ENCODE results near the gene CCDC184.

The CCDC184 gene

DNA sequence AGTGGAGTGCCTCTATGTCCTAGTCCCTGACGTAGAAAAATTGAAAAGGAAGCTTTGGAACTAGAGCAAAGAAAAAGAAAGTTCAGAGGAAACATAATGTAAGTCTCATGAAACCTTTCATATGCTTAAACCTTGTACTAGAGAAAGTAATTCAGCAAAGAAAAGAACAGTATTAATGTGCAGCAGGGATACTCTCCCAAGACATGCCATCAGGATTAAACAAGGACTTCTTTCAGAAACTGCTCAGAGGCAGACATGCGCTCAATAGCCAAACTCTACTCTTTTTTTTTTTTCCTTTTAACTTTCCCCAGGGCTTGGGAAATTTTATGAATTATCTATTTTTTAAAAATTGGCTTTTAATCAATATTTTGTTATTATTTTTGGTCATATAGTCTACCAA, 19.0 kb upstream of the CCDC184 start:
- no peak overlapping the region for H3K4me3 ChIP-seq (ENCODE audit: low read depth, low read length)
- no peak for TF ChIP-seq CTCF (IDR thresholded peaks at IDR 0.05; ENCODE audit: borderline replicate concordance, insufficient read depth, low read depth, low read length)

- peak; percentile 79 for TF ChIP-seq CTCF (IDR thresholded peaks at IDR 0.05; ENCODE audit: borderline replicate concordance, insufficient read depth, low read depth, low read length)
- H3K4me3 ChIP-seq (ENCODE audit: low read depth, low read length): no peak overlapping the region
Observed at GRCh38 chr12:48165089-48165981, 18.1 kb upstream of the CCDC184 start.

- H3K4me3 ChIP-seq (ENCODE audit: low read depth, low read length): no peak overlapping the region
- no peak for TF ChIP-seq CTCF (IDR thresholded peaks at IDR 0.05; ENCODE audit: borderline replicate concordance, insufficient read depth, low read depth, low read length)
Observed at GRCh38 chr12:48169011-48169410, 14.4 kb upstream of the CCDC184 start.

DNA sequence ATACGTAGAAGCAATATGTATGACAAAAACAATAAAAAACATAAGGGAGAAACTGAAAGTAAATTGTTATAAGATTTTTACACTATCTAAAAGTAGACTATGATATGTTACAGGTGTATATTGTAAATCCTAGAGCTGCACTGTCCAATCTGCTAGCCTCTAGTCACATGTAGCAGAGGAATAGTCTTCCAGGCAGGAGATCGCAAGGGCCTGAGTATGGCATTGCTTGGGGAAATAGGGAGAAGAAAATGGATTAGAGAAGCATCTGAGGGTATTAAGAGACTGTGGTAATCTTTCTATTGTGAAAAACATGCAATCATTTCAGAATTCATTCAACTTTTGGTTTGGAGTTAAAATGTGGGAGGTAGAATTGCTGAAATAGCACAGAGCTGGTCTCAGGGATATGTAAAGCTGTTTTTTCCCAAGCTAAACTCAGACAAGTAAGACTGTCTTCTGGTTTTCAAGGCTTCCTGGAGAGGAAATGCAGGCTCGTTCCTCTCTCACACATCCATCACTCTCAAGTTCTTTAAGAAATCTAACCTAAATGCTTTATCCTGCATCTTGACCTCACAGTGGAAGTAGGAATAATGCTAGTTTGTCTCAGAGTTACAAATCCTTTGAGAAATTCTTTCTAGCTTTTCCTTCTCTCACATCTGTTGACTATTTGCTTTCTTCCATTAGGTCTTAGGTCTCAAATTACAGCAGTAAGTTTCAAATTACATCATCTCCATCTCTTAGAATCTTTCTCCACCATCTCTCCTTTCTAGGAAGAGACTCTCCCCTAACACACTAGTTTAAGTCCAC, 7.6 kb upstream of the CCDC184 start:
- TF ChIP-seq CTCF (IDR thresholded peaks at IDR 0.05; ENCODE audit: borderline replicate concordance, insufficient read depth, low read depth, low read length): no peak
- no peak overlapping the region for H3K4me3 ChIP-seq (ENCODE audit: low read depth, low read length)

GRCh38 chr12:48176417-48176751, 7.1 kb upstream of the CCDC184 start:
- H3K4me3 ChIP-seq (ENCODE audit: low read depth, low read length): no peak overlapping the region
- TF ChIP-seq CTCF (IDR thresholded peaks at IDR 0.05; ENCODE audit: borderline replicate concordance, insufficient read depth, low read depth, low read length): no peak

DNA sequence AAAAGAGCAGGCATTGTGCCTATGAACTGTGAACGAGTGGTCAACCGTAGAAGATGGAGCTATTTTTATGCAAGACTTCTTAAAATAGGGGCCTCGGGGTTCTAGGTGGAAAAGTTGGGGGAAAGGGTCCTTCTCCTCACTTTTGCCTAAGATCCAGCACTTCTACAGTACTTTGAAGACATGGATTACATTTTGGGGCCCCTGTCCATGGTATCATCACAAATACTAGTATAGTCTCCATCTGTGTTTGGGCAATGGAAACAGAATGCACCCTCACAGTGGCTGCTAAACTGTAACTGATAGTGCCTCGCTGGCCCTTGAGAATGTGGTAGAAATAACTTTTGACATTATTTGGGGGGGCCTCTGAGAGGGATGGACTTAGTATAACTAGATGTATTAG, 5.5 kb upstream of the CCDC184 start:
- TF ChIP-seq CTCF (IDR thresholded peaks at IDR 0.05; ENCODE audit: borderline replicate concordance, insufficient read depth, low read depth, low read length): no peak

More for the DNA sequence above, 5.5 kb upstream of the CCDC184 start:
- H3K4me3 ChIP-seq (ENCODE audit: low read depth, low read length): no peak overlapping the region

Measured in GM12875 (cell line).